H1 (cell line): ENCODE data around the gene CHSY1.
A peak's percentile ranks its signal among the peaks of the same experiment; 100 is the strongest.

Source experiments
- CHD7 ChIP-seq: fragments of 300-600 bp; sonication (generic); IDR thresholded peaks from 2 replicates; pipeline ENCODE4 v1.7.1; 2012; ENCODE audit warnings: low read length, moderate library complexity, mild to moderate bottlenecking, inconsistent platforms; ENCODE audit not compliant: insufficient replicate concordance
- CTCF ChIP-seq, 3 experiments: IDR thresholded peaks; 1 replicate in 2 of 3; 2 replicates in 1 of 3; pipeline versions ENCODE4 v1.5.1 to v1.6.1; 2011; ENCODE audit warnings: low read length in 3 of 3, mild to moderate bottlenecking in 3 of 3, inconsistent platforms in 2 of 3, low read depth in 1 of 3, moderate library complexity in 1 of 3; ENCODE audit not compliant: insufficient read depth in 1 of 3; ENCODE audit errors: control extremely low read depth in 1 of 3
- JUND ChIP-seq: IDR thresholded peaks from 2 replicates; pipeline ENCODE4 v1.6.1; 2011; ENCODE audit warnings: mild to moderate bottlenecking, improper control_type of control experiment, low read length
- KDM5A ChIP-seq: fragments of 200-600 bp; IDR thresholded peaks from 2 replicates; pipeline ENCODE4 v1.7.1; 2012; ENCODE audit warnings: mild to moderate bottlenecking, low read length, inconsistent platforms, mixed read lengths
- MAFK ChIP-seq: IDR thresholded peaks from 2 replicates; pipeline ENCODE4 v1.6.1; 2012; ENCODE audit warnings: low read depth, mild to moderate bottlenecking, improper control_type of control experiment, low read length
- POLR2A ChIP-seq, 2 experiments: IDR thresholded peaks; 1 replicate in 1 of 2; 2 replicates in 1 of 2; pipeline ENCODE4 v1.6.1; 2011; ENCODE audit warnings: low read depth in 2 of 2, low read length in 2 of 2, mild to moderate bottlenecking in 2 of 2; ENCODE audit errors: control extremely low read depth in 1 of 2
- RFX5 ChIP-seq: IDR thresholded peaks from 2 replicates; pipeline ENCODE4 v1.6.1; 2011; ENCODE audit warnings: low read depth, low read length, improper control_type of control experiment, borderline replicate concordance
- SAP30 ChIP-seq: fragments of 300-600 bp; sonication (generic); IDR thresholded peaks from 2 replicates; pipeline ENCODE4 v1.7.1; 2012; ENCODE audit warnings: low read length, moderate library complexity, mild to moderate bottlenecking, inconsistent platforms; ENCODE audit not compliant: insufficient read depth, insufficient replicate concordance
- TAF1 ChIP-seq: IDR thresholded peaks from 2 replicates; pipeline ENCODE4 v1.6.1; 2011; ENCODE audit warnings: mild to moderate bottlenecking, low read depth, low read length
- TF ChIP-seq, protein P1 (sequence below): IDR thresholded peaks from 2 replicates; pipeline ENCODE4 v1.6.1; 2011; ENCODE audit warnings: low read length, improper control_type of control experiment

DNA sequence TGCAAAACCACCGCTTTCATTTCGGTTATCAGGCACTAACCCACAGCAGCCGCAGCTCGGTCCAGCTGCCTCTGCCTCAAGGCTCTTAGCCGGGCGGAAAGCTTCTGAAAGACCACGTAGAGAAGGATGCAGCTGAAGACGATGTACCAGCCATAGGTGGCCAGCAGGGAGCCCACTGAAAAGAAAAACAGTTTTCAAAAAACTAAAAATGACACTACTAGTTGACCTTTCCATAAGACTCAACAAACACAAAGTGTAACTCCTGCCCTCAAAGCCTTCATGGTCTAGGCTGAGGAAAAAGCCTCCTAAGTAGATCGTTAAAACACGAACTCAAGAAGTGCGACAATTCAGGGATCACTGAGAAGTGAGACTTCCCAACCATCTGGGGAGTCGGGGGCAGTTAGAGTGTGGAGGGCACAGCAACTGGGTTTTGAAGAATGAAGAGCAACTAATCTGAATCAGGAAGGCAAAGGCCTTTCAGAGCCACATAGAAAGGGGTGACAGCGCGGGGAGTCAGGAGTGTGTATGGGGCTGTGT lies 24.7 kb upstream of the CHSY1 start:
- TF ChIP-seq POLR2A (IDR thresholded peaks at IDR 0.05; ENCODE audit: control extremely low read depth in 1 of 2, low read depth in 2 of 2, low read length in 2 of 2) (no peak), JUND (no peak), TAF1 (no peak), CTCF (IDR thresholded peaks at IDR 0.05; ENCODE audit: control extremely low read depth in 1 of 3, insufficient read depth in 1 of 3, low read depth in 1 of 3, low read length in 3 of 3) (peak in 1 of 3 experiments; percentile 20; a peak in 1 of 4 replicates), CHD7 (no peak), SAP30 (no peak), MAFK (no peak), RFX5 (no peak), KDM5A (no peak)
- TF ChIP-seq, protein P1, sequence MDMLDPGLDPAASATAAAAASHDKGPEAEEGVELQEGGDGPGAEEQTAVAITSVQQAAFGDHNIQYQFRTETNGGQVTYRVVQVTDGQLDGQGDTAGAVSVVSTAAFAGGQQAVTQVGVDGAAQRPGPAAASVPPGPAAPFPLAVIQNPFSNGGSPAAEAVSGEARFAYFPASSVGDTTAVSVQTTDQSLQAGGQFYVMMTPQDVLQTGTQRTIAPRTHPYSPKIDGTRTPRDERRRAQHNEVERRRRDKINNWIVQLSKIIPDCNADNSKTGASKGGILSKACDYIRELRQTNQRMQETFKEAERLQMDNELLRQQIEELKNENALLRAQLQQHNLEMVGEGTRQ: no peak
